ENCODE results near the gene FAM24B. TPM values are rescaled to one million over a fixed set of nuclear protein-coding genes. Genes with fewer than 3 reads are reported as not detected.

The FAM24B gene
- polyA plus RNA-seq, 1 of the 3 experiments (the other 2 are of a cell fraction), result 8.8 TPM

- H3K9me3 ChIP-seq, result no peaks in the 10 kb centered on the region
- H3K36me3 ChIP-seq (replicated peaks in 1 of 2; ENCODE audit: control insufficient read depth in 1 of 2, insufficient read depth in 2 of 2, low read length in 1 of 2), result no peaks in the 10 kb centered on the region
- H3K4me1 ChIP-seq (ENCODE audit: control insufficient read depth in 1 of 2, insufficient read depth in 2 of 2, low read depth in 1 of 2, low read length in 1 of 2), result peaks cover 0 to 25% of the 10 kb centered on the region in 2 experiments; a peak in 3 of 4 replicates
- no peak overlapping the region for H3K4me2 ChIP-seq
- peaks cover 8% of the 10 kb centered on the region for H3F3A ChIP-seq (replicated peaks; ENCODE audit: insufficient read depth)
- H3K79me2 ChIP-seq (ENCODE audit: insufficient read depth), result peaks cover 78% of the 10 kb centered on the region
- 89% methylated on average over 1 of the region's 1 CpG for WGBS (ENCODE audit: low lambda C conversion rate)
- H3K9ac ChIP-seq, result no peak overlapping the region
- POLR2A ChIA-PET, result no interaction called here
- no peaks in the 10 kb centered on the region for H3K27me3 ChIP-seq (ENCODE audit: insufficient read depth)
- CTCF ChIA-PET, result no interaction called here
- no peaks in the 10 kb centered on the region for H4K20me1 ChIP-seq (ENCODE audit: insufficient read depth)
- no peaks in the 10 kb centered on the region for H3K9me2 ChIP-seq
- no peak overlapping the region for H3K4me3 ChIP-seq (ENCODE audit: low read depth in 2 of 2, low read length in 1 of 2)
- DNase-seq, result no peak
- H3K27ac ChIP-seq (ENCODE audit: low read depth in 2 of 2, low read length in 1 of 2), result peak overlapping the region in 1 of 2 experiments; percentile 37; a peak in 2 of 4 replicates
- no peak overlapping the region for H2AFZ ChIP-seq (ENCODE audit: low read depth)
- TF ChIP-seq TEAD4 (IDR thresholded peaks at IDR 0.05; ENCODE audit: borderline replicate concordance, insufficient read depth) (peak; percentile 63), NRF1 (IDR thresholded peaks at IDR 0.05; ENCODE audit: low read depth, low read length) (no peak), USF2 (IDR thresholded peaks at IDR 0.05; ENCODE audit: borderline replicate concordance, low read depth, low read length) (no peak), YY1 (IDR thresholded peaks at IDR 0.05; ENCODE audit: low read depth) (no peak), RFX5 (IDR thresholded peaks at IDR 0.05; ENCODE audit: low read length) (no peak), ZBTB33 (IDR thresholded peaks at IDR 0.05; ENCODE audit: borderline replicate concordance, low read depth) (no peak), POLR2AphosphoS5 (IDR thresholded peaks at IDR 0.05; ENCODE audit: low read depth, low read length) (no peak), TCF12 (IDR thresholded peaks at IDR 0.05) (peak; percentile 48; the same call in 1 of the 2 replicates), CTCF (IDR thresholded peaks at IDR 0.05) (no peak), GABPA (IDR thresholded peaks at IDR 0.05; ENCODE audit: low read depth) (no peak), NFIC (IDR thresholded peaks at IDR 0.05; ENCODE audit: borderline replicate concordance) (peak; percentile 34; the same call in 1 of the 2 replicates), GATA2 (CRISPR knock-in tag; IDR thresholded peaks at IDR 0.05) (no peak), EP300 (IDR thresholded peaks at IDR 0.05; ENCODE audit: borderline replicate concordance in 1 of 2, low read depth in 1 of 2, low read length in 1 of 2) (peak in 1 of 2 experiments; percentile 35; a peak in 1 of 4 replicates), USF1 (IDR thresholded peaks at IDR 0.05; ENCODE audit: borderline replicate concordance, low read depth) (no peak), FOXM1 (IDR thresholded peaks at IDR 0.05; ENCODE audit: low read depth) (no peak), SIN3A (IDR thresholded peaks at IDR 0.05; ENCODE audit: borderline replicate concordance, low read depth, low read length) (no peak), CHD2 (IDR thresholded peaks at IDR 0.05; ENCODE audit: low read length, partially characterized antibody) (no peak), EZH2phosphoT487 (IDR thresholded peaks at IDR 0.05; ENCODE audit: borderline replicate concordance, low read depth) (no peak), MAX (IDR thresholded peaks at IDR 0.05; ENCODE audit: low read depth) (no peak), FOXJ3 (CRISPR knock-in tag; IDR thresholded peaks at IDR 0.05) (no peak), PBX3 (IDR thresholded peaks at IDR 0.05) (peak; percentile 24), SMC3 (IDR thresholded peaks at IDR 0.05; ENCODE audit: low read depth, low read length) (no peak), RAD21 (IDR thresholded peaks at IDR 0.05; ENCODE audit: low read length) (no peak), MXI1 (IDR thresholded peaks at IDR 0.05; ENCODE audit: low read depth, low read length) (no peak), RXRA (IDR thresholded peaks at IDR 0.05; ENCODE audit: borderline replicate concordance, low read depth) (no peak), JUND (IDR thresholded peaks at IDR 0.05) (peak; percentile 42), MEF2A (IDR thresholded peaks at IDR 0.05; ENCODE audit: borderline replicate concordance, low read depth) (no peak), ELF1 (IDR thresholded peaks at IDR 0.05) (no peak)
These were observed 14.5 kb downstream of the FAM24B start for GRCh38 chr10:122864901-122865300.
